Thymus (tissue), 11 donors: ENCODE measurements around the gene HIGD2B. TPM values are rescaled to one million over a fixed set of nuclear protein-coding genes. Genes with fewer than 3 reads are reported as not detected.
"Not testable (repeated sequence)": the region's sequence is repeated elsewhere in the genome, so short reads cannot be mapped to it uniquely, and the experiment has no call there.

Source experiments
- DNase-seq, 9 donors: peaks; one replicate each; pipeline ENCODE4 v3.0.0-alpha.2; 2013; ENCODE audit warnings: low spot score in 9 of 9, low read depth in 6 of 9, missing footprints in 1 of 9
- H3K27ac ChIP-seq, 2 donors: one replicate each; pipeline ENCODE4 v1.5.1; 2013; ENCODE audit warnings: control low read depth in 1 of 2, low read depth in 1 of 2, low read length in 1 of 2, mild to moderate bottlenecking in 1 of 2, moderate library complexity in 1 of 2
- H3K27me3 ChIP-seq, 2 donors: one replicate each; pipeline ENCODE4 v1.5.1; 2013; ENCODE audit warnings: low read length in 1 of 2; ENCODE audit not compliant: control insufficient read depth in 2 of 2, insufficient read depth in 1 of 2
- H3K36me3 ChIP-seq, 2 donors: one replicate each; pipeline ENCODE4 v1.5.1; 2013; ENCODE audit warnings: low read length in 1 of 2, mild to moderate bottlenecking in 1 of 2, moderate library complexity in 1 of 2; ENCODE audit not compliant: control insufficient read depth in 2 of 2, insufficient read depth in 2 of 2
- H3K4me1 ChIP-seq, 2 donors: one replicate each; pipeline ENCODE4 v1.5.1; 2013; ENCODE audit warnings: low read length in 2 of 2; ENCODE audit not compliant: control insufficient read depth in 2 of 2, insufficient read depth in 2 of 2
- H3K4me3 ChIP-seq, 2 donors: one replicate each; pipeline ENCODE4 v1.5.1; 2013; ENCODE audit warnings: low read length in 2 of 2, control low read depth in 1 of 2, mild to moderate bottlenecking in 1 of 2
- H3K9me3 ChIP-seq, 2 donors: one replicate each; pipeline ENCODE4 v1.5.1; 2013; ENCODE audit warnings: low read length in 1 of 2, mild to moderate bottlenecking in 1 of 2; ENCODE audit not compliant: control insufficient read depth in 2 of 2, insufficient read depth in 1 of 2
- WGBS: extraction: QIAGEN DNeasy Blood & Tissue Kit; methylation state at CpG from one replicate; pipeline ENCODE4 v1.1.7; 2013; 5-methylcytosine and 5-hydroxymethylcytosine counted together
- polyA plus RNA-seq: library from polyadenylated mRNA; stranded (reverse); fragments of 200-250 nt; gene quantifications from one replicate; pipeline ENCODE4 v1.2.3, GENCODE V29; 2013
- total RNA-seq: library from RNA; stranded (reverse); fragments of 120-200 nt; gene quantifications from one replicate; pipeline ENCODE4 v1.2.4, GENCODE V29; 2013
- donor health status: healthy.

Gene HIGD2B
- total and polyA plus RNA-seq, 2 donors: 0.02 to 0.09 TPM

- not testable (repeated sequence) for H3K36me3 ChIP-seq, H3K27me3 ChIP-seq, H3K9me3 ChIP-seq, H3K27ac ChIP-seq, DNase-seq, H3K4me1 ChIP-seq, H3K4me3 ChIP-seq
- WGBS: over 99% methylated on average over 6 of the region's 6 CpGs
These were observed 39.9 kb upstream of the HIGD2B start for GRCh38 chr15:72725851-72726250.

GRCh38 chr15:72725446-72725845 is 39.5 kb upstream of the HIGD2B start:
- H3K27me3 ChIP-seq: no peaks in the 10 kb centered on the region
- H3K4me3 ChIP-seq: no peak overlapping the region
- 91% methylated on average over 3 of the region's 3 CpGs for WGBS
- no peaks in the 10 kb centered on the region for H3K9me3 ChIP-seq
- peaks cover 2 to 8% of the 10 kb centered on the region in 2 donors for H3K36me3 ChIP-seq
- DNase-seq: no peak
- H3K27ac ChIP-seq: no peak overlapping the region
- no peaks in the 10 kb centered on the region for H3K4me1 ChIP-seq

GRCh38 chr15:72724028-72724427 is 38.0 kb upstream of the HIGD2B start:
- no peak for DNase-seq
- no peak overlapping the region for H3K27ac ChIP-seq
- H3K27me3 ChIP-seq: no peaks in the 10 kb centered on the region
- H3K9me3 ChIP-seq: no peaks in the 10 kb centered on the region
- H3K4me1 ChIP-seq: no peaks in the 10 kb centered on the region
- WGBS: 97% methylated on average over 1 of the region's 1 CpG
- peaks cover 2 to 8% of the 10 kb centered on the region in 2 donors for H3K36me3 ChIP-seq
- no peak overlapping the region for H3K4me3 ChIP-seq

GRCh38 chr15:72722071-72722696 is 36.2 kb upstream of the HIGD2B start:
- H3K9me3 ChIP-seq: no peaks in the 10 kb centered on the region
- no peak overlapping the region for H3K27ac ChIP-seq
- peaks cover 6 to 8% of the 10 kb centered on the region in 2 donors for H3K36me3 ChIP-seq
- no peak overlapping the region for H3K4me3 ChIP-seq
- peak; percentile 9 to 70 (median 51) for DNase-seq
- H3K27me3 ChIP-seq: no peaks in the 10 kb centered on the region
- 41% methylated on average over 3 of the region's 3 CpGs for WGBS
- no peaks in the 10 kb centered on the region for H3K4me1 ChIP-seq

GRCh38 chr15:72708551-72709303 is 22.7 kb upstream of the HIGD2B start:
- WGBS: 91% methylated on average over 8 of the region's 8 CpGs
- not testable (repeated sequence) for DNase-seq, H3K27me3 ChIP-seq, H3K36me3 ChIP-seq, H3K27ac ChIP-seq, H3K4me3 ChIP-seq, H3K9me3 ChIP-seq, H3K4me1 ChIP-seq

GRCh38 chr15:72706266-72706665 is 20.3 kb upstream of the HIGD2B start:
- no peaks in the 10 kb centered on the region for H3K9me3 ChIP-seq
- 97% methylated on average over 11 of the region's 11 CpGs for WGBS
- no peak overlapping the region for H3K4me3 ChIP-seq
- no peak overlapping the region for H3K27ac ChIP-seq
- DNase-seq: no peak
- H3K36me3 ChIP-seq: no peaks in the 10 kb centered on the region
- H3K4me1 ChIP-seq: no peaks in the 10 kb centered on the region
- H3K27me3 ChIP-seq: no peaks in the 10 kb centered on the region

- 98% methylated on average over 9 of the region's 9 CpGs for WGBS
- H3K9me3 ChIP-seq: no peaks in the 10 kb centered on the region
- no peaks in the 10 kb centered on the region for H3K36me3 ChIP-seq
- no peak overlapping the region for H3K4me3 ChIP-seq
- no peak for DNase-seq
- H3K27ac ChIP-seq: no peak overlapping the region
- no peaks in the 10 kb centered on the region for H3K27me3 ChIP-seq
- no peaks in the 10 kb centered on the region for H3K4me1 ChIP-seq
These were observed 14.1 kb upstream of the HIGD2B start for GRCh38 chr15:72700076-72700475.

- Histone ChIP-seq H3K27me3 (no peaks in the 10 kb centered on the region), H3K36me3 (no peaks in the 10 kb centered on the region), H3K4me3 (no peak overlapping the region), H3K4me1 (no peaks in the 10 kb centered on the region), H3K9me3 (no peaks in the 10 kb centered on the region), H3K27ac (no peak overlapping the region)
- no peak for DNase-seq
- 98% methylated on average over 5 of the region's 5 CpGs for WGBS
These were observed 13.0 kb upstream of the HIGD2B start for GRCh38 chr15:72698938-72699337.

- DNase-seq: no peak
- Histone ChIP-seq H3K4me3 (no peak overlapping the region), H3K36me3 (no peaks in the 10 kb centered on the region), H3K27ac (no peak overlapping the region), H3K4me1 (peaks cover 0 to 3% of the 10 kb centered on the region in 2 donors), H3K27me3 (no peaks in the 10 kb centered on the region), H3K9me3 (no peaks in the 10 kb centered on the region)
- 95% methylated on average over 5 of the region's 5 CpGs for WGBS
These were observed 5.0 kb upstream of the HIGD2B start for GRCh38 chr15:72690938-72691337.
